Thyroid gland (tissue), 4 donors: ENCODE data around the gene CRYBG2. TPM values are rescaled to one million over a fixed set of nuclear protein-coding genes. Genes with fewer than 3 reads are reported as not detected.

Experiments
- DNase-seq, 2 donors: peaks; one replicate each; pipeline ENCODE4 v3.0.0-alpha.2; 2019
- H3K27ac ChIP-seq, 3 donors: fragments of 200-600 bp; sonication (generic); 1 replicate in 2 of 3; 2 replicates in 1 of 3; pipeline ENCODE4 v1.5.1; 2016 to 2019; ENCODE audit warnings: mild to moderate bottlenecking in 1 of 3, moderate library complexity in 1 of 3
- H3K27me3 ChIP-seq: fragments of 200-600 bp; sonication (generic); one replicate; pipeline ENCODE4 v1.5.1; 2019
- H3K36me3 ChIP-seq, 2 donors: fragments of 200-600 bp; sonication (generic); one replicate each; pipeline ENCODE4 v1.5.1; 2016 to 2019
- H3K4me1 ChIP-seq, 2 donors: fragments of 200-600 bp; sonication (generic); one replicate each; pipeline ENCODE4 v1.5.1; 2017 to 2019
- H3K4me3 ChIP-seq, 3 donors: fragments of 200-600 bp; sonication (generic); replicated peaks in 1 of 3; 1 replicate in 2 of 3; 2 replicates in 1 of 3; pipeline ENCODE4 v1.5.1; 2016; ENCODE audit warnings: mild to moderate bottlenecking in 1 of 3
- H3K9me3 ChIP-seq: fragments of 200-600 bp; sonication (generic); one replicate; pipeline ENCODE4 v1.5.1; 2017
- POLR2A ChIP-seq, 2 donors: fragments of 450-650 bp; IDR thresholded peaks; one replicate each; pipeline ENCODE4 v1.6.1; 2017; ENCODE audit warnings: antibody characterized with exemption in 2 of 2, mild to moderate bottlenecking in 2 of 2, moderate library complexity in 1 of 2
- WGBS, 2 donors: methylation state at CpG; one replicate each; pipeline ENCODE4 v1.1.5; 2017; 5-methylcytosine and 5-hydroxymethylcytosine counted together
- intact Hi-C: fragments of 100-400 bp; cut with DNase I; formaldehyde crosslinking; loops from one replicate; pipeline ENCODE4 v1.15.1; 2023
- total RNA-seq, 4 donors: library from RNA; depleted of rRNA; stranded (reverse); fragments of >200 nt; gene quantifications; one replicate each; pipeline ENCODE4 v1.2.3, GENCODE V29; 2016
- TF ChIP-seq, protein P1 (sequence below), 6 experiments: fragments of 200-600 bp in 3 of 6; fragments of 450-650 bp in 3 of 6; sonication (generic) in 3 of 6; IDR thresholded peaks; one replicate each; pipeline ENCODE4 v1.5.1; 2016 to 2019; ENCODE audit warnings: antibody characterized with exemption in 6 of 6, mild to moderate bottlenecking in 2 of 6, inconsistent platforms in 1 of 6, moderate library complexity in 1 of 6

The CRYBG2 gene
- total RNA-seq, 4 donors from 2014 or later: not detected

DNA sequence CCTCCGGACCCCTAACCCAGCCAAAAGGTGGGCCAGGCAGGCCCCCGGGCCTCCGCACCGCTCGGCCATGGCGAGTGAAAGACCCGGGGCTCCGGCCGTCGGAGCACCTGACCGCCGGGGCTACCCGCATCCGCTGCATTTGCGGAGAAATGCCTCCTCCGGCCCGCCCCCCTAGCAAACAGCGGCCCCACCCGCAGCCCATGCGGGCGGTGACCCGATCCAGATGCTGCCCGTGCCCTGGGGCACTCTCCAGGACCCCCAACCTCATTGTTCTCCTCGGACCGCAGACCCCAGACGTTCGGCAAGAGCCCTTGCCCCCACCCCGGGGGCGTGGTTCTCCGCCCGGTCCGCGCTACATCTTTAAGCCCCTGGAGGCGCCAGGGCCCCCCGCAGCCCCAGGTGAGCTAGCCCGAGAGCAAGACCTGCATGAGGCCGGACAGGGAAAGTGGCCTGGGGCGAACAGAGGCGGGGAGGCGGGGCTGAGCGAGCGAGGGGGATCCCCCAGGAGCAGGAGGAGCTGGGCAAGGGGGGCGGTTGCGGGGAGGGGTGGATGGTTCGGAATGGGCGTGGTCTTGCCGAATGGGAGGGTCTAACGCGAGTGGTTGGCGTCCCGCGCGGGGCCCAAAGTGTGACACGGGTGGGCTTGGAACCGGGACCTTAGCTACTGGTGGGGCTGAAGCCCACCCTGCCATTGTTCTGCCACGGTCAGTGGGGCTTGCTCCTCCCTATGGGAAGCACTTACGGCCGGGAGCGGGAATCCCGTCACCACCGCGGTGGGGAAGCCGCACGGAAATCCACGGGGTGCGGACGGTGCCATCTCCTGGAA lies 6.3 kb upstream of the CRYBG2 start:
- Histone ChIP-seq H3K4me1 (peaks cover 4 to 15% of the 10 kb centered on the region in 2 donors), H3K4me3 (no peak overlapping the region), H3K27me3 (peaks cover 4% of the 10 kb centered on the region), H3K36me3 (no peaks in the 10 kb centered on the region), H3K9me3 (no peaks in the 10 kb centered on the region), H3K27ac (no peak overlapping the region)
- 4 to 11% methylated on average over 14 to 41 of the region's 67 CpGs for WGBS, 2 donors
- peak in 1 of 2 donors; percentile 11 for DNase-seq
- intact Hi-C loops: no loop called here
- TF ChIP-seq POLR2A (IDR thresholded peaks at IDR 0.05): no peak
- TF ChIP-seq, protein P1, sequence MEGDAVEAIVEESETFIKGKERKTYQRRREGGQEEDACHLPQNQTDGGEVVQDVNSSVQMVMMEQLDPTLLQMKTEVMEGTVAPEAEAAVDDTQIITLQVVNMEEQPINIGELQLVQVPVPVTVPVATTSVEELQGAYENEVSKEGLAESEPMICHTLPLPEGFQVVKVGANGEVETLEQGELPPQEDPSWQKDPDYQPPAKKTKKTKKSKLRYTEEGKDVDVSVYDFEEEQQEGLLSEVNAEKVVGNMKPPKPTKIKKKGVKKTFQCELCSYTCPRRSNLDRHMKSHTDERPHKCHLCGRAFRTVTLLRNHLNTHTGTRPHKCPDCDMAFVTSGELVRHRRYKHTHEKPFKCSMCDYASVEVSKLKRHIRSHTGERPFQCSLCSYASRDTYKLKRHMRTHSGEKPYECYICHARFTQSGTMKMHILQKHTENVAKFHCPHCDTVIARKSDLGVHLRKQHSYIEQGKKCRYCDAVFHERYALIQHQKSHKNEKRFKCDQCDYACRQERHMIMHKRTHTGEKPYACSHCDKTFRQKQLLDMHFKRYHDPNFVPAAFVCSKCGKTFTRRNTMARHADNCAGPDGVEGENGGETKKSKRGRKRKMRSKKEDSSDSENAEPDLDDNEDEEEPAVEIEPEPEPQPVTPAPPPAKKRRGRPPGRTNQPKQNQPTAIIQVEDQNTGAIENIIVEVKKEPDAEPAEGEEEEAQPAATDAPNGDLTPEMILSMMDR (IDR thresholded peaks at IDR 0.05): no peak

DNA sequence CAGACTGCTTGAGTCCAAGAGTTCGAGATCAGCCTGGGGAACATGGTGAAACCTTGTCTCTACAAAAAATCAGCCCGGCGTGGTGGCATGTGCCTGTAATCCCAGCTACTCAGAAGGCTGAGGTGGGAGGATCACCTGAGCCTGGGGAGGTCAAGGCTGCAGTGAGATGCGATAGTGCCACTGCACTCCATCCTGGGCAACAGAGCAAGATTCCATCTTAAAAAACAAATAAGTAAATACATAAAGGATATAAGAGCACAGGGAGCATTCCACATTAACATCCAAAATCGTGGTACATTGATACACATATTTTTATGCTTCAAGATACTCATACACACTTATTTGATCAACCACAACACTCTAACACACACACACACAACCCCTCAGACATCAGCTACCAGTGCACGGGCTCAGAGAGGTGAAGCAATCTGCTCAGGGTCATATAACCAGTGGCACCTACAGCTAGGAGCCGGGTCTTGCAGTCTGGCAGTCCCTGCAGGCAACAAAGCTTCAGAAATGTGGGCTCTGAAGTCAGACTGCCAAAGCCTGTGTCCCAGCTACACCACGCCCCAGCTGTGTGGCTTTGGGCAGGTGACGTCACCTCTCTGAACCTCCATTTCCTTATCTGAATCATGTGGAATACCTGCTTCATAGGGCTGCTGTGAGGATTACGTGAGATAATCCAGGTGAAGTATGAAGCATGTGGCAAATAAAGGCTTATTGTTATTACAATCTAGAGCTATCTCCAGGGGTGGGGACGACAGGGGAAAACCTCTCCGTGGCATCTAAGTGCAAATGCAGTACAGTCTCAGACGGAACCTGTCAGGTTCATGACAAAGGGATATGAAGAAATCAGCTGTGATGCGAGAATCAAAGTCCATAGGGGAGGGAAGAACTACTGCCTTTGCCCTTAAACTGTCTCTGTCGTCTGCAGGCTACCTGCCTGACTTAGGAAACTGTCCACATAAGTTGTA lies 4.8 kb upstream of the CRYBG2 start:
- Histone ChIP-seq H3K4me1 (peaks cover 4 to 11% of the 10 kb centered on the region in 2 donors), H3K36me3 (no peaks in the 10 kb centered on the region), H3K27me3 (peaks cover 4% of the 10 kb centered on the region), H3K9me3 (no peaks in the 10 kb centered on the region), H3K4me3 (no peak overlapping the region), H3K27ac (no peak overlapping the region)
- intact Hi-C loops: no loop called here
- TF ChIP-seq, protein P1 (IDR thresholded peaks at IDR 0.05): no peak
- WGBS, 2 donors: 71 to 74% methylated on average over 15 of the region's 15 CpGs
- DNase-seq: no peak

- Histone ChIP-seq H3K27ac (no peak overlapping the region), H3K4me1 (peaks cover 4 to 11% of the 10 kb centered on the region in 2 donors), H3K9me3 (no peaks in the 10 kb centered on the region), H3K36me3 (no peaks in the 10 kb centered on the region), H3K4me3 (no peak overlapping the region), H3K27me3 (peaks cover 4% of the 10 kb centered on the region)
- DNase-seq: no peak
- TF ChIP-seq, protein P1 (IDR thresholded peaks at IDR 0.05): no peak
- TF ChIP-seq POLR2A (IDR thresholded peaks at IDR 0.05): no peak
- WGBS, 2 donors: 71 to 88% methylated on average over 7 to 8 of the region's 10 CpGs
- intact Hi-C loops: no loop called here
Measured at GRCh38 chr1:26357121-26357602, 3.2 kb upstream of the CRYBG2 start.

- peaks cover 4% of the 10 kb centered on the region for H3K27me3 ChIP-seq
- TF ChIP-seq, protein P1 (IDR thresholded peaks at IDR 0.05): no peak
- TF ChIP-seq POLR2A (IDR thresholded peaks at IDR 0.05): no peak
- no peak overlapping the region for H3K27ac ChIP-seq
- H3K36me3 ChIP-seq: no peaks in the 10 kb centered on the region
- H3K9me3 ChIP-seq: no peaks in the 10 kb centered on the region
- intact Hi-C loops: no loop called here
- no peak overlapping the region for H3K4me3 ChIP-seq
- DNase-seq: no peak
- WGBS, 2 donors: 92 to 94% methylated on average over 2 to 5 of the region's 5 CpGs
- H3K4me1 ChIP-seq: peaks cover 4 to 11% of the 10 kb centered on the region in 2 donors
Measured at GRCh38 chr1:26356106-26356505, 2.2 kb upstream of the CRYBG2 start.
